ENCODE data around the gene PFDN6. TPM values are rescaled to one million over a fixed set of nuclear protein-coding genes. Genes with fewer than 3 reads are reported as not detected.
A peak's percentile ranks its signal among the peaks of the same experiment; 100 is the strongest.

Gene PFDN6
- total and polyA plus RNA-seq, 9 of the 15 experiments (the other 6 are each of a cell fraction or from before 2014, with no cell fraction given), result 6.8 to 475 (median 216) TPM

DNA sequence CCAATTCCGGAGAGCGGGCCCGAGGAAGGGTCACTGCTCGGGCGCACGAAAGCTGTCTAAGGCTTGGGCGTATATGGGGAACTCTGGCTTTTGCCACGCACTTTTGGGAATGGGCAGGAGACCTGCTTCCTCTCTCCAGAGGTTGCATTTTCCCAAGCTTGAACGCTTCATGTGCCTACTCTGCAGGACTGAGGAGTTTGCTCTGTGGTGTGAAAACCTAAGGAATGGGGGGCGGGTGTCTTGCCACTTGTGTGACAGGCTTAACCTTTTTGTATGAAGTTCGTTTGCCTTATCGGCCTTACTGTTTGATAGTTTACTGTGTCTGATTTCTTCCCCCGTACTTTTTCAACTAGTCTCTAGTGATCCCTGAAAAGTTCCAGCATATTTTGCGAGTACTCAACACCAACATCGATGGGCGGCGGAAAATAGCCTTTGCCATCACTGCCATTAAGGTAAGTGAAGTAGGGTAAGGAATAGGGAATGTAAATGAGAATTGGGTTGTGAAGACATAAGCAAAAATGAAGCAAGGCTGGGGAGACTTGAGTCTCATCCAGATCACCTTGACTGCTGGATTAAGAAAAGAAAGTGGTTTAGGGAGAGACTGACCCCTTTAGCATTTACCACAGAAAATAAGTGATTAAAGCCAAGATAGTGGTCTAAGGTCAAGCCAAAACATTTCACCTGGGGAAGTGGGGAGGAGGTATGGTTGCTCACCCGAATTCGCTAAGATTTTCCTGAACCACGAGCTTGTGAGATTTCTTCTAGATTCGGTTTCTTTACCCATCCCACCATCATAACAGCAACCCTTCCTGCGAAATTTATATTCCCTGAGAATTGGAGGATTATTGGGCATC lies 16.9 kb upstream of the PFDN6 start (continued):
- TF ChIP-seq, protein P1, sequence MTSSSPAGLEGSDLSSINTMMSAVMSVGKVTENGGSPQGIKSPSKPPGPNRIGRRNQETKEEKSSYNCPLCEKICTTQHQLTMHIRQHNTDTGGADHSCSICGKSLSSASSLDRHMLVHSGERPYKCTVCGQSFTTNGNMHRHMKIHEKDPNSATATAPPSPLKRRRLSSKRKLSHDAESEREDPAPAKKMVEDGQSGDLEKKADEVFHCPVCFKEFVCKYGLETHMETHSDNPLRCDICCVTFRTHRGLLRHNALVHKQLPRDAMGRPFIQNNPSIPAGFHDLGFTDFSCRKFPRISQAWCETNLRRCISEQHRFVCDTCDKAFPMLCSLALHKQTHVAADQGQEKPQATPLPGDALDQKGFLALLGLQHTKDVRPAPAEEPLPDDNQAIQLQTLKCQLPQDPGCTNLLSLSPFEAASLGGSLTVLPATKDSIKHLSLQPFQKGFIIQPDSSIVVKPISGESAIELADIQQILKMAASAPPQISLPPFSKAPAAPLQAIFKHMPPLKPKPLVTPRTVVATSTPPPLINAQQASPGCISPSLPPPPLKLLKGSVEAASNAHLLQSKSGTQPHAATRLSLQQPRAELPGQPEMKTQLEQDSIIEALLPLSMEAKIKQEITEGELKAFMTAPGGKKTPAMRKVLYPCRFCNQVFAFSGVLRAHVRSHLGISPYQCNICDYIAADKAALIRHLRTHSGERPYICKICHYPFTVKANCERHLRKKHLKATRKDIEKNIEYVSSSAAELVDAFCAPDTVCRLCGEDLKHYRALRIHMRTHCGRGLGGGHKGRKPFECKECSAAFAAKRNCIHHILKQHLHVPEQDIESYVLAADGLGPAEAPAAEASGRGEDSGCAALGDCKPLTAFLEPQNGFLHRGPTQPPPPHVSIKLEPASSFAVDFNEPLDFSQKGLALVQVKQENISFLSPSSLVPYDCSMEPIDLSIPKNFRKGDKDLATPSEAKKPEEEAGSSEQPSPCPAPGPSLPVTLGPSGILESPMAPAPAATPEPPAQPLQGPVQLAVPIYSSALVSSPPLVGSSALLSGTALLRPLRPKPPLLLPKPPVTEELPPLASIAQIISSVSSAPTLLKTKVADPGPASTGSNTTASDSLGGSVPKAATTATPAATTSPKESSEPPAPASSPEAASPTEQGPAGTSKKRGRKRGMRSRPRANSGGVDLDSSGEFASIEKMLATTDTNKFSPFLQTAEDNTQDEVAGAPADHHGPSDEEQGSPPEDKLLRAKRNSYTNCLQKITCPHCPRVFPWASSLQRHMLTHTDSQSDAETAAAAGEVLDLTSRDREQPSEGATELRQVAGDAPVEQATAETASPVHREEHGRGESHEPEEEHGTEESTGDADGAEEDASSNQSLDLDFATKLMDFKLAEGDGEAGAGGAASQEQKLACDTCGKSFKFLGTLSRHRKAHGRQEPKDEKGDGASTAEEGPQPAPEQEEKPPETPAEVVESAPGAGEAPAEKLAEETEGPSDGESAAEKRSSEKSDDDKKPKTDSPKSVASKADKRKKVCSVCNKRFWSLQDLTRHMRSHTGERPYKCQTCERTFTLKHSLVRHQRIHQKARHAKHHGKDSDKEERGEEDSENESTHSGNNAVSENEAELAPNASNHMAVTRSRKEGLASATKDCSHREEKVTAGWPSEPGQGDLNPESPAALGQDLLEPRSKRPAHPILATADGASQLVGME (CRISPR knock-in tag; IDR thresholded peaks at IDR 0.05), result no peak
- TF ChIP-seq, protein P2, sequence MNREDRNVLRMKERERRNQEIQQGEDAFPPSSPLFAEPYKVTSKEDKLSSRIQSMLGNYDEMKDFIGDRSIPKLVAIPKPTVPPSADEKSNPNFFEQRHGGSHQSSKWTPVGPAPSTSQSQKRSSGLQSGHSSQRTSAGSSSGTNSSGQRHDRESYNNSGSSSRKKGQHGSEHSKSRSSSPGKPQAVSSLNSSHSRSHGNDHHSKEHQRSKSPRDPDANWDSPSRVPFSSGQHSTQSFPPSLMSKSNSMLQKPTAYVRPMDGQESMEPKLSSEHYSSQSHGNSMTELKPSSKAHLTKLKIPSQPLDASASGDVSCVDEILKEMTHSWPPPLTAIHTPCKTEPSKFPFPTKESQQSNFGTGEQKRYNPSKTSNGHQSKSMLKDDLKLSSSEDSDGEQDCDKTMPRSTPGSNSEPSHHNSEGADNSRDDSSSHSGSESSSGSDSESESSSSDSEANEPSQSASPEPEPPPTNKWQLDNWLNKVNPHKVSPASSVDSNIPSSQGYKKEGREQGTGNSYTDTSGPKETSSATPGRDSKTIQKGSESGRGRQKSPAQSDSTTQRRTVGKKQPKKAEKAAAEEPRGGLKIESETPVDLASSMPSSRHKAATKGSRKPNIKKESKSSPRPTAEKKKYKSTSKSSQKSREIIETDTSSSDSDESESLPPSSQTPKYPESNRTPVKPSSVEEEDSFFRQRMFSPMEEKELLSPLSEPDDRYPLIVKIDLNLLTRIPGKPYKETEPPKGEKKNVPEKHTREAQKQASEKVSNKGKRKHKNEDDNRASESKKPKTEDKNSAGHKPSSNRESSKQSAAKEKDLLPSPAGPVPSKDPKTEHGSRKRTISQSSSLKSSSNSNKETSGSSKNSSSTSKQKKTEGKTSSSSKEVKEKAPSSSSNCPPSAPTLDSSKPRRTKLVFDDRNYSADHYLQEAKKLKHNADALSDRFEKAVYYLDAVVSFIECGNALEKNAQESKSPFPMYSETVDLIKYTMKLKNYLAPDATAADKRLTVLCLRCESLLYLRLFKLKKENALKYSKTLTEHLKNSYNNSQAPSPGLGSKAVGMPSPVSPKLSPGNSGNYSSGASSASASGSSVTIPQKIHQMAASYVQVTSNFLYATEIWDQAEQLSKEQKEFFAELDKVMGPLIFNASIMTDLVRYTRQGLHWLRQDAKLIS (CRISPR knock-in tag; IDR thresholded peaks at IDR 0.05), result peak; percentile 10; the same call in 1 of the 2 replicates
- TF ChIP-seq NUFIP1 (IDR thresholded peaks at IDR 0.05; ENCODE audit: partially characterized antibody) (no peak), BCL6 (CRISPR knock-in tag; IDR thresholded peaks at IDR 0.05) (no peak), MEF2A (IDR thresholded peaks at IDR 0.05; ENCODE audit: control insufficient read depth, low read depth, low read length) (0 out of 2 replicates have a peak, but pooled peaks have one; percentile 14), HDAC1 (IDR thresholded peaks at IDR 0.05) (peak in 1 of 2 experiments; percentile 6; a peak in 1 of 4 replicates), PYGO2 (tag; IDR thresholded peaks at IDR 0.05) (no peak), OTX1 (CRISPR knock-in tag; IDR thresholded peaks at IDR 0.05) (no peak), SREBF2 (CRISPR knock-in tag; IDR thresholded peaks at IDR 0.05) (no peak), SAP30 (IDR thresholded peaks at IDR 0.05; ENCODE audit: borderline replicate concordance, insufficient read depth, low read depth, low read length, poor library complexity, severe bottlenecking) (peak; percentile 88)
- TF ChIP-seq, protein P3, sequence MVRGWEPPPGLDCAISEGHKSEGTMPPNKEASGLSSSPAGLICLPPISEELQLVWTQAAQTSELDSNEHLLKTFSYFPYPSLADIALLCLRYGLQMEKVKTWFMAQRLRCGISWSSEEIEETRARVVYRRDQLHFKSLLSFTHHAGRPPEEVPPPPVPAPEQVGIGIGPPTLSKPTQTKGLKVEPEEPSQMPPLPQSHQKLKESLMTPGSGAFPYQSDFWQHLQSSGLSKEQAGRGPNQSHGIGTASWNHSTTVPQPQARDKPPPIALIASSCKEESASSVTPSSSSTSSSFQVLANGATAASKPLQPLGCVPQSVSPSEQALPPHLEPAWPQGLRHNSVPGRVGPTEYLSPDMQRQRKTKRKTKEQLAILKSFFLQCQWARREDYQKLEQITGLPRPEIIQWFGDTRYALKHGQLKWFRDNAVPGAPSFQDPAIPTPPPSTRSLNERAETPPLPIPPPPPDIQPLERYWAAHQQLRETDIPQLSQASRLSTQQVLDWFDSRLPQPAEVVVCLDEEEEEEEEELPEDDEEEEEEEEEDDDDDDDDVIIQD (CRISPR knock-in tag; IDR thresholded peaks at IDR 0.05), result no peak
- TF ChIP-seq, protein P4, sequence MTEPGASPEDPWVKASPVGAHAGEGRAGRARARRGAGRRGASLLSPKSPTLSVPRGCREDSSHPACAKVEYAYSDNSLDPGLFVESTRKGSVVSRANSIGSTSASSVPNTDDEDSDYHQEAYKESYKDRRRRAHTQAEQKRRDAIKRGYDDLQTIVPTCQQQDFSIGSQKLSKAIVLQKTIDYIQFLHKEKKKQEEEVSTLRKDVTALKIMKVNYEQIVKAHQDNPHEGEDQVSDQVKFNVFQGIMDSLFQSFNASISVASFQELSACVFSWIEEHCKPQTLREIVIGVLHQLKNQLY (CRISPR knock-in tag; conservative IDR thresholded peaks at IDR 0.05), result no peak

Data from K562 (cell line).